ENCODE measurements around the gene FOXP1.

DNA sequence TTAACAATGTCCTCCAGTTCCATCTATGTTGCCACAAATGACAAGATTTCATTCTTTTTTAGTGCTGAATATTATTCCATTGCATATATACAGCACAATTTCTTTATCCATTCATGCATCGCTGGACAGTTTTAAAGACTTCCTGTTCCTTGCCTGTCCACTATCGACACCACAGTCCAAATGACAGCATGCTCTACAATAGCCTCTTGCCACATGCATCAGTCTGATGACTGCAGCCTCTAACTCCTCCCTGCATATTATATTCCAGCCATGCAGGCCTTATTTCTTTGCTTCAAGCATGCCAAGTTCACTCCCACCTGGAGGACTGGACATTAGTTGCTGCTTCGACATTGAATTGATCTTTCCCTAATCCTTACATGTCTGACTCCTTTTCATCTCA is 306.2 kb downstream of the FOXP1 start:
- TF ChIP-seq, protein P1, sequence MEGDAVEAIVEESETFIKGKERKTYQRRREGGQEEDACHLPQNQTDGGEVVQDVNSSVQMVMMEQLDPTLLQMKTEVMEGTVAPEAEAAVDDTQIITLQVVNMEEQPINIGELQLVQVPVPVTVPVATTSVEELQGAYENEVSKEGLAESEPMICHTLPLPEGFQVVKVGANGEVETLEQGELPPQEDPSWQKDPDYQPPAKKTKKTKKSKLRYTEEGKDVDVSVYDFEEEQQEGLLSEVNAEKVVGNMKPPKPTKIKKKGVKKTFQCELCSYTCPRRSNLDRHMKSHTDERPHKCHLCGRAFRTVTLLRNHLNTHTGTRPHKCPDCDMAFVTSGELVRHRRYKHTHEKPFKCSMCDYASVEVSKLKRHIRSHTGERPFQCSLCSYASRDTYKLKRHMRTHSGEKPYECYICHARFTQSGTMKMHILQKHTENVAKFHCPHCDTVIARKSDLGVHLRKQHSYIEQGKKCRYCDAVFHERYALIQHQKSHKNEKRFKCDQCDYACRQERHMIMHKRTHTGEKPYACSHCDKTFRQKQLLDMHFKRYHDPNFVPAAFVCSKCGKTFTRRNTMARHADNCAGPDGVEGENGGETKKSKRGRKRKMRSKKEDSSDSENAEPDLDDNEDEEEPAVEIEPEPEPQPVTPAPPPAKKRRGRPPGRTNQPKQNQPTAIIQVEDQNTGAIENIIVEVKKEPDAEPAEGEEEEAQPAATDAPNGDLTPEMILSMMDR (conservative IDR thresholded peaks at IDR 0.05 in 1 of 2, IDR thresholded peaks at IDR 0.05 in 1 of 2; ENCODE audit: extremely low read depth in 1 of 2, insufficient read depth in 1 of 2, low read depth in 1 of 2, low read length in 2 of 2): no peak
- TF ChIP-seq EZH2 (IDR thresholded peaks at IDR 0.05; ENCODE audit: borderline replicate concordance, low read length): no peak

Data from mammary epithelial cell (primary cell).